KMS-11 (cell line): ENCODE results near the gene FAM184B.

Experiments
- H2AFZ ChIP-seq: fragments of 200-600 bp; sonication (generic); 2 replicates; pipeline ENCODE4 v1.6.1; 2016; ENCODE audit warnings: antibody characterized with exemption, mixed run types, low read depth
- H3K27ac ChIP-seq: fragments of 200-600 bp; sonication (generic); 2 replicates; pipeline ENCODE4 v1.6.1; 2016; ENCODE audit warnings: mild to moderate bottlenecking, mixed run types
- H3K27me3 ChIP-seq: fragments of 200-600 bp; sonication (generic); 2 replicates; pipeline ENCODE4 v1.6.1; 2017; ENCODE audit warnings: mild to moderate bottlenecking, low read depth, mixed run types, moderate library complexity; ENCODE audit not compliant: insufficient read depth
- H3K36me3 ChIP-seq: fragments of 200-600 bp; sonication (generic); 2 replicates; pipeline ENCODE4 v1.6.1; 2017; ENCODE audit warnings: mild to moderate bottlenecking, mixed run types; ENCODE audit not compliant: insufficient read depth
- H3K4me1 ChIP-seq: fragments of 200-600 bp; sonication (generic); 2 replicates; pipeline ENCODE4 v1.6.1; 2016; ENCODE audit warnings: mild to moderate bottlenecking, low read depth, mixed run types; ENCODE audit not compliant: poor library complexity, severe bottlenecking
- H3K4me2 ChIP-seq: fragments of 200-600 bp; sonication (generic); 2 replicates; pipeline ENCODE4 v1.7.0; 2016; ENCODE audit warnings: mild to moderate bottlenecking, mixed run types
- H3K4me3 ChIP-seq: fragments of 200-600 bp; sonication (generic); IDR thresholded peaks from 2 replicates; pipeline ENCODE4 v1.6.1; 2017; ENCODE audit warnings: low read depth, low read length, mixed read lengths; ENCODE audit not compliant: insufficient read depth
- H3K79me2 ChIP-seq: fragments of 200-600 bp; sonication (generic); 2 replicates; pipeline ENCODE4 v1.6.1; 2016; ENCODE audit warnings: low read depth, mixed run types; ENCODE audit not compliant: insufficient read depth
- H3K9ac ChIP-seq: fragments of 200-600 bp; sonication (generic); 2 replicates; pipeline ENCODE4 v1.6.1; 2016; ENCODE audit warnings: mild to moderate bottlenecking, mixed run types
- H4K20me1 ChIP-seq: fragments of 200-600 bp; sonication (generic); 2 replicates; pipeline ENCODE4 v1.6.1; 2016; ENCODE audit warnings: mild to moderate bottlenecking, mixed run types; ENCODE audit not compliant: insufficient read depth
- TF ChIP-seq, protein P1 (sequence below): fragments of 200-600 bp; sonication (generic); conservative IDR thresholded peaks from 2 replicates; pipeline ENCODE4 v1.6.1; 2017; ENCODE audit warnings: low read depth, mild to moderate bottlenecking, antibody characterized with exemption, low read length, moderate library complexity, mixed read lengths

Gene FAM184B

DNA sequence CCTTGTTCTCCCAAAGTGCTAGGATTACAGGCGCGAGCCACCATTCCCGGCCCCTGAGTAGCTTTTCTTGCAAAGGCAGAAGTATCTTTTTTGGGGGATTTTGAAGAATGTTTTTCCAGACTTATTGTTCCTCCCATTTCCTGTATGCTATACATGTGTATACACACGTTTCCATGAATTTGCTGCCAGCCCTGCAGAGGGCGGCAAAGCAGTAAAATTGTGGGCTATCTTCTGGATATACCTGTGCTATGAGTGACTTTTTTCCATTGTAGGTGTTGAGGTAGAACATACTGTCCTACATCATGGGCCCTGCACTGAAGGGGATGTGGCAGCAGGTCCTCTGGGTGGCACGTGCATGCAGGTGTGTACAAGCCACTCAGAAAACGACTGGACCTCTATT is 183.9 kb downstream of the FAM184B start:
- TF ChIP-seq, protein P1, sequence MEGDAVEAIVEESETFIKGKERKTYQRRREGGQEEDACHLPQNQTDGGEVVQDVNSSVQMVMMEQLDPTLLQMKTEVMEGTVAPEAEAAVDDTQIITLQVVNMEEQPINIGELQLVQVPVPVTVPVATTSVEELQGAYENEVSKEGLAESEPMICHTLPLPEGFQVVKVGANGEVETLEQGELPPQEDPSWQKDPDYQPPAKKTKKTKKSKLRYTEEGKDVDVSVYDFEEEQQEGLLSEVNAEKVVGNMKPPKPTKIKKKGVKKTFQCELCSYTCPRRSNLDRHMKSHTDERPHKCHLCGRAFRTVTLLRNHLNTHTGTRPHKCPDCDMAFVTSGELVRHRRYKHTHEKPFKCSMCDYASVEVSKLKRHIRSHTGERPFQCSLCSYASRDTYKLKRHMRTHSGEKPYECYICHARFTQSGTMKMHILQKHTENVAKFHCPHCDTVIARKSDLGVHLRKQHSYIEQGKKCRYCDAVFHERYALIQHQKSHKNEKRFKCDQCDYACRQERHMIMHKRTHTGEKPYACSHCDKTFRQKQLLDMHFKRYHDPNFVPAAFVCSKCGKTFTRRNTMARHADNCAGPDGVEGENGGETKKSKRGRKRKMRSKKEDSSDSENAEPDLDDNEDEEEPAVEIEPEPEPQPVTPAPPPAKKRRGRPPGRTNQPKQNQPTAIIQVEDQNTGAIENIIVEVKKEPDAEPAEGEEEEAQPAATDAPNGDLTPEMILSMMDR: peak; percentile 39; the same call in 1 of the 2 replicates
- H3K79me2 ChIP-seq: no peaks in the 10 kb centered on the region; the same call in 1 of the 2 replicates
- no peaks in the 10 kb centered on the region for H3K27me3 ChIP-seq
- no peaks in the 10 kb centered on the region for H3K4me1 ChIP-seq
- no peaks in the 10 kb centered on the region for H3K36me3 ChIP-seq
- H3K4me2 ChIP-seq: no peak overlapping the region
- no peak overlapping the region for H3K27ac ChIP-seq
- no peak overlapping the region for H2AFZ ChIP-seq
- no peaks in the 10 kb centered on the region for H4K20me1 ChIP-seq
- H3K9ac ChIP-seq: no peak overlapping the region
- H3K4me3 ChIP-seq: no peak overlapping the region

DNA sequence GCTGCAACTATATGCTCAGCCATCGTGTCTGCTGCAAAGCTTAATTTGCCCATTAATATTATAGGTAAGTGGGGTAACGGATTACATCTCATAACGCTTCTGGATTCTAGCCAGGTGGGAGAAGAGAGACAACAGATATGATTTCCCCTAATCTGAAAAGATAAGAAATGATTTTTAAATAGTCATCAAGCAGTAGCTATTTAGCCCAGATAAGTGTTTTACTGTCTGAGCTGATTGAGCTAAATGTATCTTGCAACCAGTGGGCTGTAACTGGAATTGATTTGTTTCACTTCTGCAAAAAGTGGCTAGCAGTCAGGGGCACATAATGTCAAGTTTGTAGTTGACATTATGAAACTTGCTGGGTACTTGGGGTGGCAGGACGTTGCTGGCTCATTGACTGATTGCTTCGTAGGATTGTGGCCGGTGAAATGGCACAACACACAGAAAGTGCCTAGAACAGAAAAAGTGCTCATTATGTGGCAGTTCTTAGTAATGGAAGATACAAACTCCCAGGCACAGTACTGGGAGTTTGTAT is 185.9 kb downstream of the FAM184B start:
- TF ChIP-seq, protein P1: no peak
- Histone ChIP-seq H3K4me2 (no peak overlapping the region), H3K4me3 (no peak overlapping the region), H3K9ac (no peak overlapping the region), H3K4me1 (no peaks in the 10 kb centered on the region), H3K27ac (no peak overlapping the region), H3K36me3 (no peaks in the 10 kb centered on the region), H4K20me1 (no peaks in the 10 kb centered on the region), H2AFZ (no peak overlapping the region), H3K79me2 (no peaks in the 10 kb centered on the region; the same call in 1 of the 2 replicates), H3K27me3 (no peaks in the 10 kb centered on the region)

DNA sequence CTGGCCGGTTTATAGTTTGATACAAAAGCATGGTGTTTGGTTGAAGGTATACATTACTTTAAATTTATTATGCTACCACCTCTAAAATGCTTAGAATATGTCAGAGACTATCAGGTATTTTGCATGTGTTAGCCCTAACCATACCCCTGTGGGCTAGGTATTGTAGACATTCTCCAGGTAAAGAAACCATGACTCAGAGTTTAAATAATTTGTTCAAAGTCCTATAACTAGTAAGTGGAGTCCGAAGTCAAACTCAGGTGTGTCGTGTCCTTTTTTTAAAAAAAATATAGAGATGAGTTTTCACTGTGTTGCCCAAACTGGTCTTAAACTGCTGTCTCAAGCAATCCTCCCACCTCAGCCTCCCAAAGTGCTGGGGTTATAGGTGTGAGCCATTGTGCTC is 192.1 kb downstream of the FAM184B start:
- Histone ChIP-seq H3K79me2 (no peaks in the 10 kb centered on the region; the same call in 1 of the 2 replicates), H4K20me1 (no peaks in the 10 kb centered on the region), H3K4me2 (no peak overlapping the region), H3K36me3 (no peaks in the 10 kb centered on the region), H3K27me3 (no peaks in the 10 kb centered on the region), H3K27ac (no peak overlapping the region; the same call in 1 of the 2 replicates), H3K4me3 (no peak overlapping the region), H3K4me1 (peaks cover 13% of the 10 kb centered on the region), H2AFZ (no peak overlapping the region), H3K9ac (no peak overlapping the region)
- TF ChIP-seq, protein P1: no peak

DNA sequence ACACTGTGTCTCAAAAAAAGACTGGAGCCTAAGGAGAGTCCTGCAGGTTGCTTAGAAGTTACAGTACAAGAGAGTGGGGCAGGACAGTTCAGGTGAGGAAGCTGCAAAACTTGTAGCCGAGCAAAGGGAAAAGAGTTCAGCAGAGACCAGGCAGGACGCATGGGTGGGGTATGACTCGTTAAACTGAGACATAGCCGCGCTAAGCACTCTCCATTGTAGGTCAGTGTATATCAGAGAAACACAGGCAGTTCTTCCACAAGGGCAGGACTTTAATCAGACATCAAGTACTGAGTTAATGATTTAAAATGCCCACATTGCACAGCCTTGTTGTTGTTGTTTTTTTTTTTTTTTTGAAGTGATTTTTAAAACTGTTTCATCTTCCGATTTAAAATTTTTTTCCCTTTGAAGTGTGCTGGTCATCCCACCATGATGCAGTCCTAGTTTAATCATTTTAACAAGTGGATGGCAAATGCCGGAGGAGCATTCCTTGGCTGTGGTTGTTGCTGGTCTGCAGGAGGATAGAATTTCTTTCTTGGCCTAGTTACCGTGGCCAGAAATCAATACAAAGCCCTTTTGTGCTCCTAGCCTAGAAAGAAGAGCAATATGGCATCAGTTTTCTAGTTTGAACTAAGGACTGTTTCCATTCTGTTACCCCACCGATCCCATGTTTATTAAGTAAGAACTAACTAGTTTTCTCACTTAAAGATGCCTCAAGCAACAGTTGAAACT is 194.2 kb downstream of the FAM184B start:
- Histone ChIP-seq H4K20me1 (no peaks in the 10 kb centered on the region), H3K27me3 (no peaks in the 10 kb centered on the region), H3K9ac (no peak overlapping the region), H3K4me2 (no peak overlapping the region), H3K79me2 (no peaks in the 10 kb centered on the region), H3K4me1 (peaks cover 13% of the 10 kb centered on the region), H3K36me3 (no peaks in the 10 kb centered on the region; the same call in 1 of the 2 replicates), H3K27ac (no peak overlapping the region), H3K4me3 (no peak overlapping the region), H2AFZ (no peak overlapping the region)
- TF ChIP-seq, protein P1: no peak
